CD14-positive monocyte (primary cell): Measurements from ENCODE around the gene METTL22. TPM values are rescaled to one million over a fixed set of nuclear protein-coding genes. Genes with fewer than 3 reads are reported as not detected.
A peak's percentile ranks its signal among the peaks of the same experiment; 100 is the strongest.

Experiments used
- DNase-seq, 3 donors: peaks; one replicate each; pipeline ENCODE4 v3.0.0-alpha.2; 2011 to 2022
- H2AFZ ChIP-seq: 2 replicates; pipeline ENCODE4 v1.6.0; 2012; ENCODE audit warnings: mild to moderate bottlenecking, low read depth, low read length, inconsistent platforms; ENCODE audit not compliant: insufficient read depth, poor library complexity, severe bottlenecking
- H3K27ac ChIP-seq, 2 donors: 1 replicate in 1 of 2; 2 replicates in 1 of 2; pipeline ENCODE4 v1.5.1; 2012 to 2013; ENCODE audit warnings: low read length in 2 of 2, control low read depth in 1 of 2, inconsistent platforms in 1 of 2, low read depth in 1 of 2, mild to moderate bottlenecking in 1 of 2
- H3K27me3 ChIP-seq, 2 donors: one replicate each; pipeline versions ENCODE4 v1.6.0 to v1.6.1; 2011 to 2013; ENCODE audit warnings: low read length in 2 of 2; ENCODE audit not compliant: control insufficient read depth in 2 of 2, insufficient read depth in 2 of 2
- H3K36me3 ChIP-seq, 2 donors: replicated peaks in 1 of 2; 1 replicate in 1 of 2; 2 replicates in 1 of 2; pipeline versions ENCODE4 v1.5.1 to v1.6.1; 2012 to 2013; ENCODE audit warnings: low read length in 2 of 2, control low read depth in 1 of 2, inconsistent platforms in 1 of 2, mild to moderate bottlenecking in 1 of 2; ENCODE audit not compliant: insufficient read depth in 2 of 2, control insufficient read depth in 1 of 2
- H3K4me1 ChIP-seq, 2 donors: 1 replicate in 1 of 2; 2 replicates in 1 of 2; pipeline versions ENCODE4 v1.5.1 to v1.6.1; 2012 to 2013; ENCODE audit warnings: low read length in 2 of 2, control low read depth in 1 of 2, inconsistent platforms in 1 of 2, mild to moderate bottlenecking in 1 of 2, moderate library complexity in 1 of 2; ENCODE audit not compliant: insufficient read depth in 2 of 2, control insufficient read depth in 1 of 2
- H3K4me2 ChIP-seq: replicated peaks from 2 replicates; pipeline ENCODE3; 2012; ENCODE audit warnings: low read length, moderate library complexity, mild to moderate bottlenecking; ENCODE audit not compliant: poor library complexity, severe bottlenecking; ENCODE audit errors: extremely low read depth
- H3K4me3 ChIP-seq, 3 experiments: fragments of 200-600 bp in 1 of 3; sonication (generic) in 1 of 3; replicated peaks in 1 of 3; 1 replicate in 2 of 3; 2 replicates in 1 of 3; pipeline ENCODE4 v1.5.1; 2011 to 2013; ENCODE audit warnings: low read length in 3 of 3, mild to moderate bottlenecking in 3 of 3, control low read depth in 2 of 3, low read depth in 2 of 3, inconsistent platforms in 1 of 3, moderate library complexity in 1 of 3
- H3K79me2 ChIP-seq: 2 replicates; pipeline ENCODE4 v1.6.0; 2012; ENCODE audit warnings: mild to moderate bottlenecking, control low read depth, inconsistent platforms, low read length, moderate library complexity; ENCODE audit not compliant: insufficient read depth
- H3K9ac ChIP-seq: 2 replicates; pipeline ENCODE4 v1.6.0; 2017; ENCODE audit warnings: low read length, mild to moderate bottlenecking; ENCODE audit not compliant: insufficient read depth, poor library complexity, severe bottlenecking
- H3K9me3 ChIP-seq, 2 donors: replicated peaks in 1 of 2; 1 replicate in 1 of 2; 2 replicates in 1 of 2; pipeline versions ENCODE4 v1.5.1 to v1.6.1; 2012 to 2013; ENCODE audit warnings: low read length in 2 of 2, control low read depth in 1 of 2; ENCODE audit not compliant: control insufficient read depth in 1 of 2, insufficient read depth in 1 of 2
- H4K20me1 ChIP-seq: 2 replicates; pipeline ENCODE4 v1.6.0; 2012; ENCODE audit warnings: mild to moderate bottlenecking, low read length, control low read depth, moderate library complexity; ENCODE audit not compliant: insufficient read depth
- H3K27ac Mint-ChIP-seq, 7 donors: one replicate each; pipeline ENCODE4 v1.8.0; 2020; ENCODE audit warnings: mild to moderate bottlenecking in 7 of 7, mixed read lengths in 7 of 7, moderate library complexity in 6 of 7, inconsistent platforms in 2 of 7
- H3K27me3 Mint-ChIP-seq, 3 donors: one replicate each; pipeline ENCODE4 v1.8.0; 2021 to 2022; ENCODE audit warnings: low read depth in 3 of 3, mild to moderate bottlenecking in 3 of 3, mixed read lengths in 3 of 3, moderate library complexity in 3 of 3, inconsistent platforms in 1 of 3
- H3K36me3 Mint-ChIP-seq, 2 donors: one replicate each; pipeline ENCODE4 v1.8.0; 2020; ENCODE audit warnings: mixed read lengths in 2 of 2, inconsistent platforms in 1 of 2, mild to moderate bottlenecking in 1 of 2
- H3K4me1 Mint-ChIP-seq: one replicate; pipeline ENCODE4 v1.8.0; 2020; ENCODE audit warnings: mild to moderate bottlenecking, mixed read lengths
- H3K4me3 Mint-ChIP-seq, 2 donors: one replicate each; pipeline ENCODE4 v1.8.0; 2020; ENCODE audit warnings: mild to moderate bottlenecking in 2 of 2, mixed read lengths in 2 of 2, moderate library complexity in 1 of 2
- H3K9me3 Mint-ChIP-seq, 7 donors: one replicate each; pipeline ENCODE4 v1.8.0; 2020 to 2022; ENCODE audit warnings: mixed read lengths in 7 of 7, mild to moderate bottlenecking in 6 of 7, moderate library complexity in 6 of 7, inconsistent platforms in 2 of 7
- WGBS: methylation state at CpG from one replicate; pipeline ENCODE4 v1.1.5; 2013; ENCODE audit warnings: missing lambda C conversion rate; ENCODE audit not compliant: insufficient coverage; 5-methylcytosine and 5-hydroxymethylcytosine counted together
- intact Hi-C, 2 donors: fragments of 100-400 bp; cut with micrococcal nuclease; formaldehyde crosslinking; loops; one replicate each; pipeline versions ENCODE4 v1.15.0 to v1.15.1; 2023
- polyA plus RNA-seq, 3 donors: library from polyadenylated mRNA; depleted of rRNA in 1 of 3; unstranded in 2 of 3; stranded (reverse) in 1 of 3; fragments of 300-500 nt in 2 of 3; fragments of >200 nt in 1 of 3; fragmentation: Illumina TruSeq in 2 of 3; gene quantifications; 1 replicate in 2 of 3; 2 replicates in 1 of 3; pipeline ENCODE4 v1.2.3, GENCODE V29; 2012 to 2021
- TF ChIP-seq, protein P1 (sequence below): fragments of 200-600 bp; IDR thresholded peaks from one replicate; pipeline ENCODE4 v1.8.0; 2022; ENCODE audit warnings: antibody characterized with exemption, mild to moderate bottlenecking

Gene METTL22
- polyA plus RNA-seq, 3 donors = 36.0 to 44.0 (median 38.9) TPM

DNA sequence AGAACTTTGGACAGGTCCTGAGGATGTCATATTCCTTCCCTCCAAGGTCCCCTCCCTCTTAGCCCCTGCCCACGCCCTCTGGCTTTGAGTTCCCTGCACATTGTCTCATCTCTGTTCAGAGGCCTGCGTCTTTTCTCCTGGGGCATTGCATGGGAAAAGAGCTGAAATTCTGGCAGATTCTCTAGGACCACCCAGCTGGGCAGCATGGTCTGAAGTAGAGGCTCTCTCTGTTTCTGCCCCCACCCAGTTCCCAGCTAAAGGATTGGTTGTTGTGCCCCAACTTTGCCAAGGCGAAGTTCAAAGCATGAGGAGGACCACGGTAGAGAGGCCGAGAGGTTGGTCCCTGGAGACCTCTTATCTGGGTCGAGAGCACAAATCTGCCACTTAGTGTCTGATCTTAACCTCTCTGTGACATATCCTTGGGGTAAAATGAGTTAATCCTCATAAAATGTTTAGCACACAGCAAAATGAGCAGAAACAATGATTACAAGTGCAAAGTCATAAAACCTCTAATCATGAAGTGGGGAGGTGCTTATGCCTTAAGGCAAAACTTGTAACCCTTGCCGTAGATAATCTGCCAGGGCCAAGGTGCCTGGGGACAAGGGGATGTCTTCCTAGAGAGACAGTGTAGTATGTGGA, 55.4 kb downstream of the METTL22 start:
- Mint-ChIP-seq H3K27ac (peak overlapping the region in 2 of 7 donors; percentile 61 to 62), H3K9me3 (peaks cover 4 to 9% (median 6%) of the 10 kb centered on the region in 7 donors), H3K4me3 (no peak overlapping the region), H3K4me1 (peaks cover 13% of the 10 kb centered on the region), H3K27me3 (peaks cover 4 to 10% (median 5%) of the 10 kb centered on the region in 3 donors), H3K36me3 (peaks cover 19 to 36% of the 10 kb centered on the region in 2 donors)
- intact Hi-C loops = loop anchor here (10.0 kb wide), 3 partner anchors 58 to 188 kb away; partner anchors contain the start of genes CARHSP1 (in 1 of the 2), PMM2 (in 1 of the 2) and TMEM186 (in 1 of the 2)
- H3K36me3 ChIP-seq = no peaks in the 10 kb centered on the region
- H3K4me3 ChIP-seq = no peak overlapping the region
- WGBS = 94% methylated on average over 5 of the region's 7 CpGs
- TF ChIP-seq, protein P1, sequence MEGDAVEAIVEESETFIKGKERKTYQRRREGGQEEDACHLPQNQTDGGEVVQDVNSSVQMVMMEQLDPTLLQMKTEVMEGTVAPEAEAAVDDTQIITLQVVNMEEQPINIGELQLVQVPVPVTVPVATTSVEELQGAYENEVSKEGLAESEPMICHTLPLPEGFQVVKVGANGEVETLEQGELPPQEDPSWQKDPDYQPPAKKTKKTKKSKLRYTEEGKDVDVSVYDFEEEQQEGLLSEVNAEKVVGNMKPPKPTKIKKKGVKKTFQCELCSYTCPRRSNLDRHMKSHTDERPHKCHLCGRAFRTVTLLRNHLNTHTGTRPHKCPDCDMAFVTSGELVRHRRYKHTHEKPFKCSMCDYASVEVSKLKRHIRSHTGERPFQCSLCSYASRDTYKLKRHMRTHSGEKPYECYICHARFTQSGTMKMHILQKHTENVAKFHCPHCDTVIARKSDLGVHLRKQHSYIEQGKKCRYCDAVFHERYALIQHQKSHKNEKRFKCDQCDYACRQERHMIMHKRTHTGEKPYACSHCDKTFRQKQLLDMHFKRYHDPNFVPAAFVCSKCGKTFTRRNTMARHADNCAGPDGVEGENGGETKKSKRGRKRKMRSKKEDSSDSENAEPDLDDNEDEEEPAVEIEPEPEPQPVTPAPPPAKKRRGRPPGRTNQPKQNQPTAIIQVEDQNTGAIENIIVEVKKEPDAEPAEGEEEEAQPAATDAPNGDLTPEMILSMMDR = no peak
- H3K27ac ChIP-seq = no peak overlapping the region
- no peak overlapping the region for H3K4me2 ChIP-seq
- H3K9ac ChIP-seq = no peak overlapping the region
- no peaks in the 10 kb centered on the region for H3K79me2 ChIP-seq
- peaks cover 10 to 14% of the 10 kb centered on the region in 2 donors for H3K4me1 ChIP-seq
- peaks cover 12% of the 10 kb centered on the region for H4K20me1 ChIP-seq
- H2AFZ ChIP-seq = no peak overlapping the region
- peaks cover 0 to 3% of the 10 kb centered on the region in 2 donors for H3K27me3 ChIP-seq
- no peak for DNase-seq
- peaks cover 0 to 6% of the 10 kb centered on the region in 2 donors for H3K9me3 ChIP-seq

- H3K4me1 Mint-ChIP-seq = peaks cover 13% of the 10 kb centered on the region
- intact Hi-C loops = loop anchor here (10.0 kb wide), 3 partner anchors 57 to 187 kb away; partner anchors contain the start of genes CARHSP1 (in 1 of the 2), PMM2 (in 1 of the 2) and TMEM186 (in 1 of the 2)
- TF ChIP-seq, protein P1 = no peak
- Histone ChIP-seq H3K9ac (no peak overlapping the region), H3K4me2 (no peak overlapping the region), H3K9me3 (peaks cover 0 to 6% of the 10 kb centered on the region in 2 donors), H2AFZ (no peak overlapping the region), H3K27me3 (peaks cover 0 to 3% of the 10 kb centered on the region in 2 donors), H4K20me1 (peaks cover 12% of the 10 kb centered on the region), H3K36me3 (no peaks in the 10 kb centered on the region), H3K27ac (no peak overlapping the region), H3K4me1 (peaks cover 10 to 14% of the 10 kb centered on the region in 2 donors), H3K79me2 (no peaks in the 10 kb centered on the region), H3K4me3 (no peak overlapping the region)
- no peak for DNase-seq
- H3K27ac Mint-ChIP-seq = peak overlapping the region in 1 of 7 donors; percentile 61
- H3K27me3 Mint-ChIP-seq = peaks cover 4 to 10% (median 5%) of the 10 kb centered on the region in 3 donors
- H3K9me3 Mint-ChIP-seq = peaks cover 4 to 9% (median 6%) of the 10 kb centered on the region in 7 donors
- peaks cover 13 to 33% of the 10 kb centered on the region in 2 donors for H3K36me3 Mint-ChIP-seq
- no peak overlapping the region for H3K4me3 Mint-ChIP-seq
- WGBS = 100% methylated on average over 2 of the region's 5 CpGs
Measured at GRCh38 chr16:8677481-8677880, 56.0 kb downstream of the METTL22 start.
